GM19452 (cell line): ENCODE results near the gene CCDC88A.
"Not testable (repeated sequence)": the region's sequence is repeated elsewhere in the genome, so short reads cannot be mapped to it uniquely, and the experiment has no call there.

ENCODE experiments used
- ATAC-seq: cut with Tn5 transposase; IDR thresholded peaks from one replicate; pipeline ENCODE4 v1.9.1; 2021; ENCODE audit not compliant: unreplicated experiment

The CCDC88A gene

GRCh38 chr2:55314985-55315384, 104.7 kb downstream of the CCDC88A start:
- no peak for ATAC-seq

DNA sequence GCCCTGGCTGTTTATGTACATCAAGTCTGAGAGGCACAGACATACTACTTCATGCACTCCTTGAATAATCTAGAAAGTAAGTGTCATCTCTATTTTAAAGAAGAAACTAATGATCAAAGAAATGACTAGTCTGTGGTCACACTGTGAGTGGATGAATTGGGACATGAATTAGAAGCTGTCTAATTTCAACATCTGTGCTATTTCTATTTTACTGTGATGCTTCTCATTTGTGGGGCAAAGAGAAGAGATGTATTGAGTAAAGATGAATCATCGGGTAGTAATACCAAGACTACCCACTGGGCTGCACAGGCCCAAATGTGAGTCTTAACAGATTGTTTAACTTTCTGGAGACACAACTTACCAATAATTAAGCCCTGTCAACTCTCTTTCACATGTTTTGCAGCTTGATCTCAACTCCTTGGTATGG, 108.2 kb downstream of the CCDC88A start:
- peak; percentile 95 for ATAC-seq

- no peak for ATAC-seq
Observed at GRCh38 chr2:55309446-55309845, 110.2 kb downstream of the CCDC88A start.

DNA sequence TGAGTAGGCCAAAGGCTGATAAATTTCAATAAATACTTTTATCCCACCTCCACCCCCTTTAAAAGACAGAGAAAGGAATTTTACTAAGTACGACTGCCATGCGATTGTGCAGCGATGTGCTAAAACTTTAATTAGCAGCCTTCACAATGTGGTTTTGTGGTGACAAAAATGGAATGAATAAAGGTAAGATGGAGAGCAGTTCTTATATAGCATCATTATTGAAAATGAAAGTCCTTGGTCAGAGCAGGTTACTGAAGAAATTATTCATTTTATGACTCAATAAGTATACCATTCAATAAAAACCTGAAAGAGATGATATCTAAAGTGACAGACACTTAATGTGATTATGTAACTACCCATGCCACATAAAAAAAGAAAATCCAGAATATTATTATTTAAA, 117.4 kb downstream of the CCDC88A start:
- peak; percentile 89 for ATAC-seq

DNA sequence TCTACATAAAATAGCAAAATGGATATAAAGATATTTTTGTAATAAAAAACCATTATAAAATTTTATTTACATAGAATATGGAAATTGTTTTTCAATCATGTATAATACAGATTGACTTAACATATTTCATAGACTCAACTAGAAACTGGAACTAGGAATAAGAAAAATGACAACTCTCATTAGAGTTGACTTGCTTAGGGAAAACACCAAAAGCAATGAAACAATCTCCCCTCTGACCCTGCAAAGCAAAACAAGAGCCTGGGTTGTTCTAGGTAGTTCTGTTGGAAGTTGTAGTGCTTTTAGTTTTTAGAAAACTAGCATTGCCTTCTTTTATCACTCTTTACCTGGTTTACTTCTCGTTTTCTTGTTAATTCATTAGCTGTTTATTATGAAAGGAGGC, 118.4 kb downstream of the CCDC88A start:
- ATAC-seq: no peak

DNA sequence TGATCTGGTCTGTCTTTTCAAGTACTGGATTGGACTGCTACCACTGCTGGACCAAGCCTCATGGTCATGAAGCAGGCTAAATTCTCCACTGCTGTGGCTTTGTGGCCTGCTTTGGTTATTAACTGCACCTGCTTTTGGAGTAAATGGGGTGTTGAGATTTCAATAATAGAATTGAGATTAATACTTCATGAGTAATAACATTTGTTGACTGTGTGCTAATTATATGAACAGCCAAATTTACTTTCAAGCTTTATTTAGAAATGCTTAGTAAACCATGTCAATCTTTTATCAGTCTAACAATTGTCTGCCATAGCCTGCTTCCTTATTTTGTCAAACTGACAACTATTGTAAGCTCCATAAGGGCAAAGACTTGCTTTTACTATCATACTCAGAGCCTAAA, 123.3 kb downstream of the CCDC88A start:
- ATAC-seq: no peak

- no peak for ATAC-seq
Observed at GRCh38 chr2:55283083-55283482, 136.6 kb downstream of the CCDC88A start.

- ATAC-seq: peak; percentile 99
Observed at GRCh38 chr2:55282110-55282917, 137.3 kb downstream of the CCDC88A start.

- ATAC-seq: not testable (repeated sequence)
Observed at GRCh38 chr2:55280851-55281546, 138.7 kb downstream of the CCDC88A start.

DNA sequence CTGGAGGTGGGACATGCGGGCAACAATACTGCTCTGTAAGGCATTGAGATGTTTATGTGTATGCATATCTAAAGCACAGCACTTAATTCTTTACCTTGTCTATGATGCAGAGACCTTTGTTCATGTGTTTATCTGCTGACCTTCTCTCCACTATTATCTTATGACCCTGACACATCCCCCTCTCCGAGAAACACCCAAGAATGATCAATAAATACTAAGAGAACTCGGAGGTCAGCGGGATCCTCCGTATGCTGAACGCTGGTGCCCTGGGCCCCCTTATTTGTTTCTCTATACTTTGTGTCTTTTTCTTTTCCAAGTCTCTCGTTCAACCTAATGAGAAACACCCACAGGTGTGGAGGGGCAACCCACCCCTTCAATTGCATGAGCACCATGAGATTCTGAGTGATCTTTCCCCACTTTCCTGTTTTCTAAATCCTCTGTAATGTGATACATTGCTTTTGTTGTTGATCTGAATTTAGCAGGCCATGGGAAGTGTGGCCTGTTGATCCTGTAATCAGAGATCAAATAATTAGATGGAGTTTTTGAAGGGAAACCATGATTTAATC, 139.7 kb downstream of the CCDC88A start:
- not testable (repeated sequence) for ATAC-seq

DNA sequence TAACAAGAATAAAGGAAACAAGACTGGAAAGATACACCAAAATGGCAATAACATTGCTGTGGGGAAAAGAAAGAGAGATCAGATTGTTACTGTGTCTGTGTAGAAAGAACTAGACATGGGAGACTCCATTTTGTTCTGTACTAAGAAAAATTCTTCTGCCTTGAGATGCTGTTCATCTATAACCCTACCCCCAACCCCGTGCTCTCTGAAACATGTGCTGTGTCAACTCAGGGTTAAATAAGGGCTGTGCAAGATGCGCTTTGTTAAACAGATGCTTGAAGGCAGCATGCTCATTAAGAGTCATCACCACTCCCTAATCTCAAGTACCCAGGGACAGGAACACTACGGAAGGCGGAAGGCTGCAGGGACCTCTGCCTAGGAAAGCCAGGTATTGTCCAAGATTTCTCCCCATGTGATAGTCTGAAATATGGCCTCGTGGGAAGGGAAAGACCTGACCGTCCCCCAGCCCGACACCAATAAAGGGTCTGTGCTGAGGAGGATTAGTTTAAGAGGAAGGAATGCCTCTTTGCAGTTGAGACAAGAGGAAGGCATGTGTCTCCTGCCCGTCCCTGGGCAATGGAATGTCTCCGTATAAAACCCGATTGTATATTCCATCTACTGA, 140.3 kb downstream of the CCDC88A start:
- ATAC-seq: not testable (repeated sequence)

DNA sequence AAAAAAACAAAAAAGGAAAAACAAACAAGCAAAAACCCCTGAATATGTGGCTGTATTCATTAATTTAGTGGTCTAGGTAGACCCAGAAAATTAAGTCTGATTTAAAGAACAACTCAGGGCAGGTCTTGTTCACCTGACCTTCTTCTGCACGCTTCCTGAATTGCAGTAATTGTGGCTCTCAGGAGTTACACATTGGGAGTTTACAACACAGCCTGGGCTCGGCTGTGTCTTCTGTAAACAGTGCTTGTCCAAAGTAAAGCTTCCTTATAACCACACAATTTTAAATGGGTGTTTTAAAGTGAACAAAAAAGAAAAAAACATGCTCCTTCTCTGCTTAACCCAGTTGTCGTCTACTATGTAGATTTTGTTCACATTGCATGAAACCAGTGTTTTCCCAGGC, 142.3 kb downstream of the CCDC88A start:
- no peak for ATAC-seq

GRCh38 chr2:55274346-55274745, 145.3 kb downstream of the CCDC88A start:
- ATAC-seq: not testable (repeated sequence)

- no peak for ATAC-seq
Observed at GRCh38 chr2:55269645-55269990, 150.0 kb downstream of the CCDC88A start.

GRCh38 chr2:55268907-55269644, 150.6 kb downstream of the CCDC88A start, which contains the start of gene MTIF2:
Gene MTIF2 (minus strand): TSS chr2:55269231. CDS start chr2:55263858, 5,373 bp downstream.
- ATAC-seq: peak; percentile 96

GRCh38 chr2:55268288-55268906, 151.3 kb downstream of the CCDC88A start:
- ATAC-seq: no peak

DNA sequence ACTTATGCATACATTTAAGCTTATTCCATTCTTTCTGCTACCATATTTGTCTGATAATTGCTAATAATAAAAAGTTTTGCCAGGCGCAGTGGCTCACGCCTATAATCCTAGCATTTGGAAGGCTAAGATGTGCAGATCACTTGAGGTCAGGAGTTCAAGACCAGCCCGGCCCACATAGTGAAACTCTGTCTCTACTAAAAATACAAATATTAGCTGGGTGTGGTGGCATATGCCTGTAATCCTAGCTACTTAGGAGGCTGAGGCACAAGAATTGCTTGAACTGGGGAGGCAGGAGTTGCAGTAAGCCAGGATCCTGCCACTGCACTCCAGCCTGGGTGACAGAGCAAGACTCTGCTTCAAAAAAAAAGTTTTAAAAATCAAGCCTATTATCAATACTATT, 160.1 kb downstream of the CCDC88A start:
- not testable (repeated sequence) for ATAC-seq

GRCh38 chr2:55252832-55253231, 166.8 kb downstream of the CCDC88A start:
- no peak for ATAC-seq

DNA sequence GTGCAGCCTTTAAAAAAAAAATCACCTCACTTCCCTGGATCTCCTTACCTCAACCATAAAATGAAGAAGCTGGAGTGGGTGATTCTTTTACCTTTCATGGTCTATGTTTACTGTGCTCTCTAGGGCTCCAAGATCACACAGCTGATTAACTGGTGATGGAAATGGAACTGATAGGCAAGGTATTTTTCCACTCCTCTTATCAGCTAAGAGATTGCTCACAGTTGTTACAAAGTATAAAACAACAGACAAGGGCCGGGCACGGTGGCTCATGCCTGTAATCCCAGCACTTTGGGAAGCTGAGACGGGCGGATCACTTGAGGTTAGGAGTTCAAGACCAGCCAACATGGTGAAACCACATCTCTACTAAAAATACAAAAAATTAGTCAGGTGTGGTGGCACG, 172.6 kb downstream of the CCDC88A start:
- ATAC-seq: no peak

GRCh38 chr2:55245411-55245810, 174.2 kb downstream of the CCDC88A start:
- ATAC-seq: no peak
